Activated CD4-positive, alpha-beta T cell treated with anti-CD3 and anti-CD28 coated beads, Interleukin-10, Interleukin-2, amounts not matched to agents 100 ng/mL and 50 ng/mL, durations not matched to agents 16 hours and 8 hours (primary cell): ENCODE data around the gene POLL.

ENCODE experiments used
- DNase-seq: peaks from one replicate; pipeline ENCODE4 v3.0.0-alpha.2; 2020

Gene POLL

DNA sequence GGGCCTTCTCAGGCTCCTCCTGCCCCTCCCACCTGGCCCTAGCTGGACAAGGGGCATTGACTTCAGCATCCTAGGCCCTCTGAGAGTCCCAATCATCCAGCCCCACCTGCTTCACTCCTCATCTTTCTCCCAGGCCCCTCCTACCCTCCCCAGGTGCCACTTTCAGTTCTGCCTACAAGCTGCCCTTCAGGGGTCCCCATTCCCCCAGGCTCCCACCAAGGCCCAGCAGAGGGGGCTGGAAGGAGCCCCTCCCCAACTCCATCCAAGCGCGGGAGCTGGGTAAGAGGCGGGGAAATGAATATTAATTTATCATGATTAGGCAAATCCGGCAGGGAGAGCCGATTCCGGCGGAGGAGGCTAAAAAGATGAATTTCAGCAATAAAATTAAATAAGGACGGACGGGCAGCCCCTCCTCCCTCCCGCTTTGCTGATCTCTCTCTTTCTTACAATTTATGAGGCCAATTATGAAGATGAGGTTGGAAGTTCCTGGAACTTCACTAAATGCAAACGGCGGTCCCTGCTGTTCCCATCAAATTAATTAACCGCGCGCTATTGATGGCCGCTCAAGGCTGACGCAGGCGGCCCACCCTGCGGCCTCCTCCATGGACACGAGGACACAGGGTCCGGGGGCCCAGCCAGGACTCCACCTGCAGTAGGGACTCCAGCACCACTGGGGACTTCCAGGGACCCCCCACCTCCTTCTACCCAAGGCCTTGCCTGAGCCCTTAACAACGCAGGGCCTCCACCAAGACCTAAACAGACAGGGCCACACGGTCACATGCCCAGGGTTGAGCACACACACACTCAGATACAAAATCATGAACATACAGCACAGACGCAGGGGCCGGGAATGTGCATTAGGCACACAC lies 13.9 kb downstream of the POLL start:
- no peak for DNase-seq

DNA sequence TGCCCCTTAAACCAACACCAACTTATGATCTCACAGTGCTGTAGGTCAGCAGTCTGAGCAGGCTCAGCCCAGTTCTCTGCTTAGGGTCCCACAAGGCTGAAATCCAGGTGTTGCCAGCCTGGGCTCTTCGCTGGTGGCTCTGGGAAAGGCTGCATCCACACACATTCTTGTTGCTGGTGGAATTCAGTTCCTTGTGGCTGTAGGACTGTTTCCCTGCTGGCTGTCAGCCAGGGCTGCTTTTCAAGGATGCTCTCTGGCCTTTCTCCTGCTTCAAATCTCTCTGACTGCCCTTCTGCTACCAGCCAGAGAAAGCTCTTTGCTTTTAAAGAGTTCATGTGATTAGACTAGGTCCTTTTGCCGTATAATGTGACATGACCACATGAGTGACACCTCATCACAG lies 15.3 kb downstream of the POLL start:
- DNase-seq = no peak

DNA sequence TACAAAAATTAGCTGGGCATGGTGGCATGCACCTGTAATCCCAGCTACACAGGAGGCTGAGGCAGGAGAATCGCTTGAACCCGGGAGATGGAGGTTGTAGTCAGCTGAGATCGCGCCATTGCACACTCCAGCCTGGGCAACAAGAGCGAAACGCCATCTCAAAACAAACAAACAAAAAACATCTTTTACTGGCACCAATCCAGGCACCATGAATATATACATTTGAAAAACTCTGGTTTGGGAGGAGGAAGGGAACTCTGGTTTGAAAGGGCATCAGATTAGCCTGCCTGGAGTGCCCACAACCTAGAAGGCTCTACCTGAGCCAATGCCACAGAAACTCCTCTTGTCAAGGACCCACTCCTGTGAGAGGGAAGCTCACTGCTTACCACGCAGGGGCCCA lies 15.9 kb downstream of the POLL start:
- DNase-seq = no peak

DNA sequence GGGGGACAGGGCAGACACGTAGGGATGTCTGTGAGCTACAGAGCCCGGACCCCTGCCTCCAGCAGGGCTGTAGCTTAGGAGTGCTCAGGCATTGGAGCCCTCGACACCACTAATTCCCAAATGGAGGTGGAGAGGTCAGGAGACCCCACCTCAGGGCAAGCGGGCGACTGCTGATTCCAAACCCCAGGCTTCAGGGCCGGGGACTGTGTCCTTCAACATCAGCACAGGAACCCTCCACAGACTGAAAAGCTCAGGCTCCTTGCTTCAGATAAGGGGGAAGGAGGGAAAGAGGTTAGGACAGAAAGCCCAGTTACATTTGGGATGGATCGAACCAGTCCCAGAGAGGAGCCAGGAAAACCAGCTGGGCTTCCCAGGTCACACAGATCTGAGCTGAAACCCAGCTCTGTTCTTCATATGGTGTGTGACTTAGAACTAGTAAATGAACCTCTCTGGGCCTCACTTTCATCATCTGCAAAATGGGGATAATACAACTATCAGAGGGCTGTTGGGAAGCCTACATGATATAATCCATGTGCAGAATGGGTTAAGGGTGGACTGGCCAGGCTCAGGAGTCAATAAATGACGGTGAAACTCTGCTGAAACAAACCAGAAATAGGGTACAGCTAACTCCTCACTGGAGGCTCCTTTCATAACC lies 16.7 kb downstream of the POLL start:
- no peak for DNase-seq

DNA sequence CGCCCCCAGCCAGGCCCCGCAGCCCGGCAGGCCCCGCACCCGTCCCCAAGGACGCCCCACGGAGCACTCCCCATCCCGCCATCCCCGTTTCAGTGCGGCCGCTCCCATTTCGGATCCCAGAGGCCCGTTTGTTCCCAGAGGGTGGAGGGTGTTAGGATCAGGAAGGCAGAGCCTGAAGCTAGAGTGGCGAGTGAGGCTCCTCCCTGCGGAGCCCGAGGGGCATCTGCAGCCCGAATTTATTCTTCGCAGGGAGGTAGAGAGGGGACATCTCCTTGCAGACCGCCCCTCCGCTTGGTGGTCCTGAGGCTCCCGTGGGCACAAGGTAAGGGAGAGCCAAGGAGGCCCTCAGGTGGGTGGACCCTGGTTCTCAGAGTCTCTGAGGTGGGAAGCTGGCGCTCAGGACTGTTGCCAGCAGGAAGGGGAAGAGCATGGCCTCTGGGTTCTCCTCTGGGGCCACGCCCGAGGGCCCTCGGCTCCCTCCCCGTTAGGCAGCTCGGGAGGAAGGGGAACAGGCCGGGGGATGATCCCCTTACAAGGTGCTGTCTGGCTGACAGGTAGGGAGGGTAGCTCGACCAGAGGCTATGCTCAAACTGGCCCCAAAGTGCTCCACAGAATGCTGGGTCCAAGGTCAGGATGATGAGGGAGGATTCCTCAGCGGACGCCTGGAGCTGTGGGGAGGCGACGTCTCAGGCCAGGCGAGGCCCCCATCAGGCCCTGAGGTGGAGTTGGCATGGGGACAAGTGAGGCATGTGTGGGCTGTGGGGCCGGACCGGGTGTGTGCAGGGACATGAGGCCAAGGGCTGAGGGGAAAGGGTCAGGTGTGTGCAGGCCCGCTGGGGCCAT lies 17.4 kb downstream of the POLL start:
- DNase-seq = no peak

DNA sequence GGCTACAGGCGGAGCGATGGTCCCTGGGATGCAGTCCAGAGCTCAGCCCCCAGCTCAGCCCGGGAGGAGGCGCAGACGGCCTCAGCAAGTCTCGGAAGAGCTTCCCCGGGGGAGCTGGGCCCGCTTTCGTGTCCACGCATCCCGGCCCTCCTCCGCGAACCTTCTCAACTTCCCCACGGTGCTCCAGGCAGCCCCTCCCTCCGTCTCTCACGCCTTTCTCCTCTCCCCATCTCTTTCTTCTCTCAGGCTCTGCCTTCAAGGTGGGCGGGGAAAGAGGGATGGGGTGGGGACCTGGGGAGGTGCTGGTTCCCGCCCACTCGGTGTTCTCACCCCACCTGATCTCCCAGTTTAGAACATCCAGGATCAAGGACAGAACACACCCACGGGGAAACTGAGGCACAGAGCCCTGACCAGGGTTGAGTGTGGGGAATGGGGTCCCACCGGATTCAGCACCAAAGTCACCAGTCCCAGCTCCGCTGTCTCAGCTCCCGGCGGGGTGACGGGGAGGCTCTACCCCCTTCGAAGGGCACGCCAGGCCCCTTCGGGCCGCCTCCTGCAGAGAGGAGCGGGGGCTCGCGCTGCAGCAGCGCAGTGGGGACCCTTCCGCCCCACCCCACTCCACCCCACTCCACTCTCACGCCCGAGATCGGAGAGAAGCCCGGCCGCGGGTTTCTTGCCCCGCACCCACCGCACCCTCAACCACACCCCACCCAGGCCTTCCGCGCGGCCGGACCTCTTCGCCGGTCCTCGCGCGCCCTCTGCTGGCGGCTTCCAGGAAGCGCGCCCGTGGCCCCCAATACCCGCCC lies 18.2 kb downstream of the POLL start:
- peak; percentile 80 for DNase-seq

DNA sequence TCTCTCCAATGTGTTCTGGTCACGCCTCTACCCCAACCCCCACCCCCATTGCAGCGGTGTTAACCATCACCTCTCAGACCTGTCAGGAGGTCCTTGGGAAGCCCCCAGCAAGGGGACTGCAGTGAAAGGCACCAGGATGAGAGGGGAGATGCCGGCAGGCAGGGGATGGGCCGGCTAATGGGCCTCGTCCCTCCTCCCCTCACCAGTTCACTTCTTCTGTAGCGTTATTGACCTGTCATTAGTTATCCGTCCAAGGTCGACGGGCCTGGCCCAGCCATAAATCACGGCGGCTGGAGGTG lies 18.8 kb downstream of the POLL start:
- no peak for DNase-seq

DNA sequence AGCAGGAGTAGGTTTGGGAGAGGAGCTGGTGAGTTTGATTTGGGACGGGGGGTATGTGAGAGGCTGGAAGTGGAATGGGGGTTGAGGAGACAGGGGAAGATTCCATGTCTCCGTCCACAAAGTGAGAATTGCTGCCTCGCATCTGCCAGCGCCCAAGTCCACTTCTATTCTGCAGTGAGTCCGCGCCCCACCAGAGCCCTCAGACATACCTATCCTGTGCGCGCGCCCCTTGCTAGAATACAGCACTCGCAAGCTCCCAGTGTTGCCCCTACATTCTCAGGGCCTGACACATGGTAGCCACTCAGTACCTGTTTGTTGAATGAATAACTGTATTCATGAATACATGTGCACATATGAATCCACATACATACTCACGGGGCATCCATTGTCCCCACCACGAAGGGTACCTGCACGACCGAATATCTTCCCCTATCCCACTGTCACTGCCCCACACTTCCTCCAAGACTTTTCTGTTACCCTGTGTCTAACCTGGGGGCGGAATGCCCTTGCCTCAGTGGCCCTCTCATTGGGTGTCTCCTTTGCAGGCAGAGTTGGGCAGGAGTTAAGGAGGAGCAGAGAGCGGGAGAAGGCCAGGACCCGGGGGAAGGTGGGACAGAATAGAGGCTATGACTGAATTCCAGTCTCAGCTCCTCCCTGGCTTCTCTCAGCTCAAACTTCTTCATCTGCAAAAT lies 19.9 kb downstream of the POLL start:
- DNase-seq = no peak

DNA sequence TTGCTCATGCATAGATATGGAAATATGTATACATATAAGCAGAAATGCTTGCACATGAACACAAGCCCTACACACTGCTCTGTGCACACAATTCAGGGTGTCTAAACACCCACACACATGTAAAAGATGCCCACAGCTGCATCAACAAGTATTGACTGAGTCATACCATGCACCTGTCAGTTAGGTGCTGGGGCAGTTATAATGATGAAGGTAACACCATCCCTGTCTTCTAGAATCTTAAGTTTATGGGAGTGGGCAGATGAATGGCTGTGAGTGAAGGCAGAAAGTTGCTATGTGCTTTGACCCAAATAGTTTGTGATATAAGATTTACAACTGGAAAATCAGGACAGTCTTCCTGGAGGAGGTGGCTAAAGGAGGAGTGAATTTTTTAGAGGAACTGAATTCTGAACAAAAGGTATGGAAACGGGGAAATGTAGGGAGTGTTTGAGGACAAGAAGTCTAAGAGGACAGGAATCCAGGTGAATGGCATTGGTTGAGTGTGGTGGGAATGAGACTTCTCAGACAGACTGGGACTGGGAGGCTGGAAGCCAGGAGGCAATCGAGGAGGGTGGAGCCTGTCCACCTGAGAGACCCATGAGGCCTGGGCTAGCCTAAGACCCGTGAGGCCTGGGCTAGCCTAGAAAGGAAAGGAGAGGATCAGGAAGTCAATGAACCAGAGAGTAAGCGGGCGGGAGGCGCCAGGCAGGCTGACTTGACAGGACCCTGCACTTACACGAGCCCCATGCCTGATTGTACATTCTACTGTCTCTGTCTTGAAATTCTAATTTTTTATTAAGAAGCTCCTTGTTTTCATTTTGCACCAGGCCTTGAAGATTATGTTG lies 20.7 kb downstream of the POLL start:
- peak; percentile 17 for DNase-seq

DNA sequence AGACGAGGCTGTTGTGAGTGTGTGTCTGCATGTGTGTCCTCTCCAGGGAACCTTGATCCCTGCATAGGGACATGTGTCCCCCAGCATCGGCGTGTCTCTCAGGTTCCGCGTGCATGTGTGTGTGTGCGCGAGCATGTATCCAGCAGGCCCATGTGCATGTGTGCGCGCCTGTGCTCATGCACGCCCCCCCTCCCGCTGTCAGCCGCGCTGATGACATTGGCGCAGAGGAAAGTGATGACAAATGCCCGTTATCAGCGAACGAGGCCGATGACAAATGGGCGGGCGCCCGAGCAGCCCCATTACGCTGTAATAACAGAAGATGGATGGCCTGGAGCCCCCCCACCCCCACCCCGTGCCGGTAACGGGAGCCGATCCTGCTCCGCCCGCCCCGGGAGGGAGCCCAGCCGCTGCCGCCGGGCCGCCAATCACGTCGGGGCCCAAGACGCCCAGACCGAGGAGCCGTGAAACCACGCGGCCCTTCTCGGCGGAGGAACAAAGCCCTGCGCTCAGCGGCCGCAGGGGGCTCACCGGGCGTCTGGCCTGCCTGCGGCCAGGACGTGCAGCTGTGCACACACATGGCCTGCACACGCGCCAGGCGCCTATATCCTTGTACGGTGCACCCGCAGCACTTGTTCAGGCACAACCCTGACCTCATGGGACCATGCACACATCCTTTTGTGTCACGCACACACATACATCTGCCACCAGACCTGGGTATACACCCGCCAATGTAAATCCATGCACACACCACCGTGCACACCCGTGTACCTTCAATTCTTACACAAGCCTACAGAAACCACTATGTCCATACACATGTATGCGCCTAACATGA lies 21.5 kb downstream of the POLL start:
- no peak for DNase-seq

DNA sequence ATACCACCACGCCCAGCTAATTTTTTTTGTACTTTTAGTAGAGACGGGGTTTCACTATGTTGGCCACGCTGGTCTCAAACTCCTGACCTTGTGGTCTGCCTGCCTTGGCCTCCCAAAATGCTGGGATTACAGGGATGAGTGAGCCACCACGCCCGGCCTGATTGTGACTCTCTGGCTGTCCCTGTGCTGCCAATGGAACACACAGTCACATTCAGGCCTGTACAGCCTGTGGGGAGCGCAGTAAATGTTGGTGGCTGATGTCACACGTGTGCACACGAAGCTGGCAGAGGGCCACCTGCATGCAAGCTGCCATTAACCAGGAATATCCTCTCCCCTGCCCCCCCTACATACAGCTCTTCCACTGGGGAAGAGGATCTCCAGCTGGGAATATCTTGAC lies 22.1 kb downstream of the POLL start:
- no peak for DNase-seq

DNA sequence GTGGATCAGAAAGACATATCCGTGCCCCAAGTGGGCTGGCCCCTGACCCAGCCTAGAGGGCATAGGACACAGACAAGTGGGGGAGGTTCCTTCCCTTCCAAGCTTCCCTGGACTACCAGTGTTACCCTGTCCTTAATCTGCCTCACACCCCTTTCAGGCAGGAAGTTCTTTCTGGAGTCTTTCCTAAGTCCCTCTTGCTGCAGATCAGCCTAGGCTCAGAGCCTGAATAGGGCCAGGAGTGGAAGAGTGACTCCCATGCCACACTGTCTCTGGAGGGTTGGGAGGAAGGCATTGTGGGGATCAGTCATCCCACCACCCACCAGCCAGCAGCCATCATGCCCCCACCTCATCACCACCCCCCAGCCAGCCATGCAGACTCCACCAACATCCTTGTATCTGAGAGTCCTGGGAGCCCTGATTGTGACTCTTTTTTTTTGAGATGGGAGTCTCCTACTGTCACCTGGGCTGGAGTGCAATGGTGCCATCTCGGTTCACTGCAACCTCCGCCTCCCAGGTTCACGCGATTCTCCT lies 22.6 kb downstream of the POLL start:
- DNase-seq = no peak

DNA sequence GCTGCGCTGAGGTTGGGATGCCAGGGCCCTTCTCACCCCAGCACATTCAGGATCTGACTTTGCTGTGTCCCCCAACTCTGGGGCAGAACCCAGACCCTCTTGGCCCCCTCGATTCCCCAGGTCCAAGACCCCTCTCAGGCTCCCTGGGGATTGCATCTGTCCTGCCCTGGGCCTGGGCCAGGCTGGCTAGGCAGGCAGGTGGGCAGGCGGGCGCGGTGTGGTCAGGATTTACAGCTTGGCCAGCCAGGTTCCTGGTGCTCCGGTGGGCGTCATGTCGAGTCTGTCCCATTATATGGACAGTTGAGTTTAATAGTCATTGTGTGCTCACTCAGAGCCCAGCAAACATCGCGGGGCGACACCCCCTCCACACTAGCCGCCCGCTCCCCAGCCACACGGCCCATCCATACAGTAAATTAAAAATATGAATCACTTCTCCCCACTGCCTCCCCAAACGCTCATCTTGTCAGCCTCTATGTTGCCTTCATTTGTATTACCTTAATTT lies 23.5 kb downstream of the POLL start:
- DNase-seq = no peak

DNA sequence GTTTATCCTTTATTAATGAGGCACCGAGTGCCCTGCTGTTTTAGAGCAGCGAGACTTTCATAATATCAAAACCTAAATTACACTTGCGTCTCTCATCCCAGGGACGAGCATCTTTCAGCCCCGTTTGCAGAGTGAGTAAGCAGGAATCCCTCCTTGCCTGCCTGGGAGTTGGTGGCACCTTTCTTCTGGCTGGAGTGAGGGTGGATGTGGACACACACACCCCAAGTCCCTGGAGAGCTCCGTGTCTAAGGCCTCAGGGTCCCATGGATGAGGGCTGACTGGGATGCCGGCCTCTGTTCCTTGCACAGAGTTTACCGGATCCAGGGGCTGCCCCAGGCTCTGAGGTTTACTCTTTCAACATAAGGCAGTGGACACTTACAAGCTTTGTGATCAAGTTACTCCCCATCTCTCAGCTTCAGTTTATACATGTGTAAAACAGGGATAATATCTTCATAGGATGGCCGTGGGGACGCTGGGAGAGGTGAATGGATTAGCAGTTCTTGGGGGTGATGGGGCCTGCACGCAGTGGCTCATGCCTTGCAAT lies 24.5 kb downstream of the POLL start:
- no peak for DNase-seq

DNA sequence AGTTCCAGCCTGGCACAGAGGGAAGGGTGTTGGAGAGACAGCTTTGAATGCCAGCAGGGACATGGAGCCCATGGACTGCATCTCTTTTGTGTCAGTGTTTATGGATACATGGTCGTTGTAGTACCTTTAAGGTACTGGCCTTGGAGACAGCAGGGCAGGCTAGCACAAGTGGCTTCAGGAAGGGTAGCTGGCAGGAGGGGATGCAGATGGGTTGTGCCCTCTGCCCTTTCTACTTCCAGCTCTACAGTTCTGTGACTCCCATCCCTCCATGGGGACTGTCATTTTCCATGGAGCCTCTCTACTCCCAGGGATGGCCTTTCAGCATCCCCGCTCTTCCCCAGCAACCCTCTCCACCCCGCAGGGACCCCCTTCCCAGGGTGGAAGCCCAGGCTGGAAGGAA lies 25.1 kb downstream of the POLL start:
- DNase-seq = no peak

DNA sequence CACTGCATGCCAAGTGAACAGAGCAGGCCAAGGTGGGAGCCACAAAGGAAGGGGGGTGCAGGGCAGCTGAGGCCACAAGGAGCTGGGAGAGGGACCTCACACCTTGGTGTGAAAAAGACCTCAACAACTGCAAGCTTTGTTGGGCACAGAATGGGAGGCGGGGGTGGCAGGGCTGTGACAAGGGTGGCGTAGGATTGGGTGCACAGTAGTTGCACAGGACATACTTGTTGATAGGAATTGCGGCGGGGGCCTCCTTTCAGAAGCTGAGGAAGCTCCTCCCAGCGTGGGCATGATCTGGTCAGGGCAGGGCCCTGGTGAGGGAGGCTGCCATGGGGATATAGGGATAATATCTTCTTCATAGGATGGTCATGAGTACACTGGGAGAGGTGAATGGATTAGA lies 25.8 kb downstream of the POLL start:
- no peak for DNase-seq

DNA sequence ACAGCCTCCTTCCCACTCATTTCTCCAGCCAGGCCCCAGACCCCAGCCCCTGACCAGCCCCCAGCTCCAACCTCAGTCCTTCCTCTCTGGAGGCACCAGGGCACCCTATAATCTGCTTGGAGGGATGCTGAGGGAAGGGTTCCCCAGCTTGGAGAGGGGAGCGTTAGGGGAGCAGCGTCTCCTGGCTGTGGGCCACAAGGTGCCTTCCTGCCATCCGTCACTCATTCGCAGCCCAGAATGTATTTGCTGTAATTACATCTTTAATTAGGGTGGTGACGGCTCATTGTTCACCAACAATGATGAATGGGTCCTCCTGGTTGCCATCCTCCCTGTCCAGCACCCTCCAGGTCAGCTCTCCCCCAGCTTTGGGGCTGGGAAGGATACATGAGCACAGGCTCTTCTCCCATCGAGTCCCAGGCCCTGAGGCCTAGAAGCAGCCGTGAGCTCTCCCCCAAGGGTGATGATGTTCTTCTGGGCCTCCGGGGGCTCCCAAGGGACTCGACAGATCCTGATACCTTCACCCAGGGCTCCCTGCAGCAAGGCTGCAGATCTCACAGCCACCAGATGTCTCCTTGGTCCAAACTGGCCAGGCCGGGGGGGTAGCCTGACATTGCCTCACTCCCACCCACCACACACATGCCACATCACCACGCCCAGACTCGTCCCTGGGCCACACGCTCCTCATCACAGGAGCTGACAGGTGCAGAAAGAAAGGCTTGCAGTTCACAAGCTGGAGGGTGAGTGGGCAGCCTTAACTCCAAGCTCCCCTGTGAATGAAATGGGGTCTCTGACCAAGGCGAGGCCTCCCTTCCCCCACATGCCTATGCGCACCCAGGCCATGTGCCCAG lies 26.8 kb downstream of the POLL start:
- DNase-seq = no peak

DNA sequence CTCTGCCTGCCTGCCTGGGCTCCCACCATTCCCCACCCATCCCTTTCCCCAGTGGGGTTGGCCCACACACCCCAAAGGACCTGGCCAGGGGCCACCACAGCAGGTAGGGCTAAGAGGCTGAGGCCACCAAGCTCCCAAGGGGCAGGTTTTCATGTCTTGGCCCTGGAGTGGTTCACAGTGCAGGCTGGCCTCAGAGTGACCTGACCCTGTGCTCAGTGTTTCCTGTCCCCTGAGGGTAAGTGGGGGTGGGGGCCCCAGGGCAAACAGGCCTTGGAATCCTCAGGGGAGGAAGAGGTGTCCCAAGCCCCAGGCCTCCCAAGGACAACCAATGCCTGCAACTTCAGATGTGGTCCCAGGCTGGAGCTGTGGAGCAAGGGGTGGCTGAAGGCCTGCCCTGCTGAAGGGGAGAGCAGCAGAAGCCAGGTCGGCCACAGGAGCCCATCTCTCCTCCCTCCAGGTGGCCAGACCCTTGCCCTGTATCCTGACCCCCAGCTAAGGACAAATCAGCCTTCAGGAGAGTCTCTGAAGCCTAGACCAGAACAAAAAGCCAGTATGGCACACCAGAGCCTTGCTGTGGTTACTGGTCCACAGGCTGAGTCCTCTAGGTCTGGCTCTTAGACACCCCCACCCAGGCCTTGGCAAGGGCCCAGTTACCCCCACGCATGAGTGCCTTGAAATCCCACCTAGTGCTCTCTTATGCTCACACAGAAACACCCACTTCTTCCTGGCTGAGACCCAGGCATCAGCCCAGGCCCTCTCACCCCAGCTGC lies 27.6 kb downstream of the POLL start:
- DNase-seq = no peak
